ENCODE results near the gene CEP95. TPM values are rescaled to one million over a fixed set of nuclear protein-coding genes. Genes with fewer than 3 reads are reported as not detected.

The CEP95 gene
- total RNA-seq, 1 experiment from 2014 or later, result 67.3 TPM

DNA sequence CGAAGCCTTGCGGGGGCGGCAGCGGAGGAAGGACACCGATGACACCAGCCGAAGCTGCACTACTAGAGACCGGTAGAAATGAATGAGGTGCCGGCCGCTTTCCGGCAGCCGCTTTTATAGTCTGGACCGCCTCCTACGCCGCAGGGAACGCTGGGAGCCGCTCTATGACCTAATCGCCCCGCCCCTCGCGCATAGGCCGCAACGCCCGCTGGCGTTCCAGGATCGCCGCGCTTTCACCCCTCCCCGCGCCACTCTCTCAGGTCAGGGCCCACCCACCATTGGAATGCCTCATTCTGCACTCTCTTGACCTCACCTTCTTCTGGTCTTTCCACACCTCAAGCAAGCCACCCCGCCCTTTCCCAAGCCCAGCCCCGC lies 589 bp upstream of the CEP95 start, which contains the start of gene DDX5:
TSS of gene DDX5 (minus strand) at position 89 of the 375 bp plus-strand sequence. CDS start 170 bp downstream, outside the sequence.
- peak within 1 kb of the TSS; percentile 75 for H3K27ac ChIP-seq (ENCODE audit: insufficient read length, low read depth, low read length)
- H2BK20ac ChIP-seq (ENCODE audit: low read depth, low read length, poor library complexity, severe bottlenecking), result no peak within 1 kb of the TSS
- H4K20me1 ChIP-seq (ENCODE audit: control insufficient read depth, insufficient read depth, insufficient read length), result no peaks in the 10 kb centered on the region
- H3K56ac ChIP-seq (ENCODE audit: insufficient read length, low read depth, low read length), result peak within 1 kb of the TSS; percentile 89
- H2BK12ac ChIP-seq (ENCODE audit: insufficient read length, low read depth, low read length), result no peak within 1 kb of the TSS
- WGBS (ENCODE audit: extremely low coverage, insufficient read length, low lambda C conversion rate), result no CpG with 5 or more reads among the region's 31 CpGs
- no peak within 1 kb of the TSS for H2AFZ ChIP-seq (ENCODE audit: low read length)
- H3K27me3 Mint-ChIP-seq (ENCODE audit: low read depth), result peaks cover 10% of the 10 kb centered on the region; the same call in 1 of the 2 replicates
- H2AK5ac ChIP-seq (ENCODE audit: insufficient read length, low read length), result no peak within 1 kb of the TSS
- no peaks in the 10 kb centered on the region for H3K4me1 ChIP-seq (ENCODE audit: insufficient read depth, low read length)
- peaks cover 6% of the 10 kb centered on the region for H3K23me2 ChIP-seq (ENCODE audit: insufficient read length, low read depth, low read length, poor library complexity, severe bottlenecking)
- H3K79me2 ChIP-seq (ENCODE audit: insufficient read depth, low read length), result peaks cover 33% of the 10 kb centered on the region
- H3K9me3 ChIP-seq (ENCODE audit: control insufficient read depth, low read depth, low read length), result no peaks in the 10 kb centered on the region
- H3K27ac Mint-ChIP-seq, result peak within 1 kb of the TSS; percentile 100
- H3T11ph ChIP-seq (ENCODE audit: low read length), result peak within 1 kb of the TSS; percentile 92
- peak within 1 kb of the TSS; percentile 100 for H3K9ac ChIP-seq (ENCODE audit: extremely low read depth, insufficient read length, low read length)
- peak within 1 kb of the TSS; percentile 97 for H3K14ac ChIP-seq (ENCODE audit: insufficient read depth, low read length)
- peaks cover 3 to 4% of the 10 kb centered on the region in 2 experiments; a peak in 3 of 5 replicates for H3K9me3 Mint-ChIP-seq
- H3K4me1 Mint-ChIP-seq, result peaks cover 37 to 55% of the 10 kb centered on the region in 2 experiments
- H4K5ac ChIP-seq (ENCODE audit: insufficient read length, low read depth, low read length), result peak within 1 kb of the TSS; percentile 96
- no peak within 1 kb of the TSS for H3K23ac ChIP-seq (ENCODE audit: insufficient read length, low read depth, low read length)
- peaks cover 62 to 81% (median 73%) of the 10 kb centered on the region in 3 experiments for H3K36me3 Mint-ChIP-seq (ENCODE audit: insufficient read depth in 1 of 3, low read depth in 3 of 3)
- H3K4me2 ChIP-seq (ENCODE audit: insufficient read depth, insufficient read length, low read length), result peak within 1 kb of the TSS; percentile 82
- TF ChIP-seq, protein P1, sequence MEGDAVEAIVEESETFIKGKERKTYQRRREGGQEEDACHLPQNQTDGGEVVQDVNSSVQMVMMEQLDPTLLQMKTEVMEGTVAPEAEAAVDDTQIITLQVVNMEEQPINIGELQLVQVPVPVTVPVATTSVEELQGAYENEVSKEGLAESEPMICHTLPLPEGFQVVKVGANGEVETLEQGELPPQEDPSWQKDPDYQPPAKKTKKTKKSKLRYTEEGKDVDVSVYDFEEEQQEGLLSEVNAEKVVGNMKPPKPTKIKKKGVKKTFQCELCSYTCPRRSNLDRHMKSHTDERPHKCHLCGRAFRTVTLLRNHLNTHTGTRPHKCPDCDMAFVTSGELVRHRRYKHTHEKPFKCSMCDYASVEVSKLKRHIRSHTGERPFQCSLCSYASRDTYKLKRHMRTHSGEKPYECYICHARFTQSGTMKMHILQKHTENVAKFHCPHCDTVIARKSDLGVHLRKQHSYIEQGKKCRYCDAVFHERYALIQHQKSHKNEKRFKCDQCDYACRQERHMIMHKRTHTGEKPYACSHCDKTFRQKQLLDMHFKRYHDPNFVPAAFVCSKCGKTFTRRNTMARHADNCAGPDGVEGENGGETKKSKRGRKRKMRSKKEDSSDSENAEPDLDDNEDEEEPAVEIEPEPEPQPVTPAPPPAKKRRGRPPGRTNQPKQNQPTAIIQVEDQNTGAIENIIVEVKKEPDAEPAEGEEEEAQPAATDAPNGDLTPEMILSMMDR (conservative IDR thresholded peaks at IDR 0.05), result no peak
- DNase-seq, result peak; percentile 99
- H3K18ac ChIP-seq (ENCODE audit: insufficient read length, low read depth, low read length), result peak within 1 kb of the TSS; percentile 98
- no peaks in the 10 kb centered on the region for H3K27me3 ChIP-seq (ENCODE audit: insufficient read depth, low read length)
- peak within 1 kb of the TSS; percentile 83 for H4K91ac ChIP-seq (ENCODE audit: insufficient read length, low read depth, low read length)
- H3K4me3 Mint-ChIP-seq, result peak within 1 kb of the TSS; percentile 98 to 100
- H4K8ac ChIP-seq (replicated peaks; ENCODE audit: insufficient read length, low read depth, low read length), result no peak within 1 kb of the TSS
- peaks cover 9% of the 10 kb centered on the region for H3K79me1 ChIP-seq (ENCODE audit: insufficient read depth, low read depth, low read length, poor library complexity, severe bottlenecking)
- H2BK120ac ChIP-seq (ENCODE audit: low read depth, low read length, poor library complexity, severe bottlenecking), result peak within 1 kb of the TSS; percentile 98
- H2BK5ac ChIP-seq (ENCODE audit: insufficient read length, low read length), result peak within 1 kb of the TSS; percentile 81
- H2BK15ac ChIP-seq (ENCODE audit: low read depth, low read length), result no peak within 1 kb of the TSS
- H3K4ac ChIP-seq (ENCODE audit: low read depth, low read length), result peak within 1 kb of the TSS; percentile 64; the same call in 1 of the 2 replicates

All from H9 (cell line).